IMR-90 (cell line): Measurements from ENCODE around the gene PTGES3. TPM values are rescaled to one million over a fixed set of nuclear protein-coding genes. Genes with fewer than 3 reads are reported as not detected.

Experiments used
- ATAC-seq: fragments of 200-7000 bp; cut with Tn5 transposase; 2 replicates; pipeline ENCODE4 v1.9.1; 2020; ENCODE audit warnings: low read depth, mild to moderate bottlenecking, moderate library complexity
- BruUV-seq: library from RNA; stranded (reverse); fragments of 400-500 nt; replicated peaks from 2 replicates; lab custom pipeline; 2021; lab: Mats Ljungman, UMichigan
- CTCF ChIA-PET: fragments of 300-600 bp; formaldehyde crosslinking; extraction: SDS; loops from one replicate; lab custom pipeline; 2021; ENCODE audit warnings: antibody characterized with exemption; lab: Yijun Ruan, JAX
- POLR2A ChIA-PET: fragments of 300-600 bp; sonication (Branson Sonifier 250); formaldehyde crosslinking; loops from one replicate; lab custom pipeline; 2022; ENCODE audit warnings: antibody characterized with exemption; ENCODE audit not compliant: unreplicated experiment; lab: Charles Lee
- DNase-seq: peaks from one replicate; pipeline ENCODE4 v3.0.0; 2013
- H2AFZ ChIP-seq: replicated peaks from 2 replicates; pipeline ENCODE3; 2013; ENCODE audit warnings: low read length, mild to moderate bottlenecking; ENCODE audit not compliant: poor library complexity
- H2AK5ac ChIP-seq: 2 replicates; pipeline ENCODE4 v1.6.1; 2013; ENCODE audit warnings: low read depth, low read length, inconsistent platforms
- H2AK9ac ChIP-seq: replicated peaks from 2 replicates; pipeline ENCODE3; 2013; ENCODE audit warnings: mild to moderate bottlenecking, low read depth, low read length, moderate library complexity; ENCODE audit not compliant: poor library complexity
- H2BK120ac ChIP-seq: 2 replicates; pipeline ENCODE4 v1.6.1; 2013; ENCODE audit warnings: low read depth, low read length, inconsistent platforms
- H2BK15ac ChIP-seq: 3 replicates; pipeline ENCODE4 v1.6.1; 2013; ENCODE audit warnings: low read depth, low read length, inconsistent platforms
- H2BK20ac ChIP-seq: 2 replicates; pipeline ENCODE4 v1.6.1; 2013; ENCODE audit warnings: low read depth, mild to moderate bottlenecking, inconsistent platforms, low read length, moderate library complexity
- H2BK5ac ChIP-seq: 2 replicates; pipeline ENCODE4 v1.6.1; 2013; ENCODE audit warnings: mild to moderate bottlenecking, low read depth, low read length, inconsistent platforms; ENCODE audit not compliant: poor library complexity, severe bottlenecking
- H3K14ac ChIP-seq: replicated peaks from 2 replicates; pipeline ENCODE4 v1.6.1; 2013; ENCODE audit warnings: low read depth, low read length, inconsistent platforms
- H3K18ac ChIP-seq: 2 replicates; pipeline ENCODE4 v1.6.1; 2013; ENCODE audit warnings: low read depth, low read length, control low read depth
- H3K23ac ChIP-seq: 2 replicates; pipeline ENCODE4 v1.6.1; 2013; ENCODE audit warnings: low read depth, low read length, inconsistent platforms
- H3K27ac ChIP-seq: 2 replicates; pipeline ENCODE4 v1.5.1; 2013; ENCODE audit warnings: mild to moderate bottlenecking, control low read depth, low read length; ENCODE audit not compliant: insufficient read depth
- H3K27me3 ChIP-seq: 2 replicates; pipeline ENCODE4 v1.6.1; 2013; ENCODE audit warnings: low read length; ENCODE audit not compliant: control insufficient read depth, insufficient read depth
- H3K36me3 ChIP-seq: 2 replicates; pipeline ENCODE4 v1.6.1; 2013; ENCODE audit warnings: low read length, mixed read lengths; ENCODE audit not compliant: control insufficient read depth, insufficient read depth
- H3K4ac ChIP-seq: 2 replicates; pipeline ENCODE4 v1.6.1; 2013; ENCODE audit warnings: low read depth, low read length, inconsistent platforms
- H3K4me1 ChIP-seq: 2 replicates; pipeline ENCODE4 v1.6.1; 2013; ENCODE audit warnings: low read length, mixed read lengths; ENCODE audit not compliant: control insufficient read depth, insufficient read depth
- H3K4me2 ChIP-seq: 2 replicates; pipeline ENCODE4 v1.6.1; 2013; ENCODE audit warnings: low read depth, mild to moderate bottlenecking, control low read depth, low read length, moderate library complexity
- H3K4me3 ChIP-seq: 2 replicates; pipeline ENCODE4 v1.5.1; 2013; ENCODE audit warnings: low read depth, mild to moderate bottlenecking, control low read depth, low read length, moderate library complexity; ENCODE audit not compliant: insufficient read depth
- H3K56ac ChIP-seq: 2 replicates; pipeline ENCODE4 v1.6.1; 2013; ENCODE audit warnings: low read length, inconsistent platforms; ENCODE audit not compliant: insufficient read depth; ENCODE audit errors: extremely low read depth
- H3K79me1 ChIP-seq, 2 experiments: 2 replicates each; pipeline ENCODE4 v1.6.1; 2013; ENCODE audit warnings: low read length in 2 of 2, inconsistent platforms in 1 of 2, low read depth in 1 of 2
- H3K9ac ChIP-seq: 2 replicates; pipeline ENCODE4 v1.6.1; 2013; ENCODE audit warnings: low read depth, low read length, control low read depth
- H3K9me1 ChIP-seq: 2 replicates; pipeline ENCODE4 v1.6.1; 2013; ENCODE audit warnings: low read length, inconsistent platforms; ENCODE audit not compliant: insufficient read depth
- H3K9me3 ChIP-seq: 2 replicates; pipeline ENCODE4 v1.6.1; 2013; ENCODE audit warnings: low read length; ENCODE audit not compliant: control insufficient read depth, insufficient read depth
- H4K20me1 ChIP-seq: 2 replicates; pipeline ENCODE4 v1.6.1; 2013; ENCODE audit warnings: low read length, inconsistent platforms; ENCODE audit not compliant: insufficient read depth
- H4K5ac ChIP-seq: 2 replicates; pipeline ENCODE4 v1.6.1; 2013; ENCODE audit warnings: mild to moderate bottlenecking, low read depth, low read length, control low read depth
- H4K8ac ChIP-seq, 2 experiments: 2 replicates each; pipeline ENCODE4 v1.6.1; 2013; ENCODE audit warnings: low read depth in 2 of 2, low read length in 2 of 2, control low read depth in 1 of 2, inconsistent platforms in 1 of 2
- H4K91ac ChIP-seq: 2 replicates; pipeline ENCODE4 v1.6.1; 2013; ENCODE audit warnings: low read depth, low read length, inconsistent platforms; ENCODE audit not compliant: insufficient read depth
- CHD1 ChIP-seq: IDR thresholded peaks from 2 replicates; pipeline ENCODE4 v1.6.1; 2012; ENCODE audit warnings: low read depth, low read length, improper control_type of control experiment
- FOS ChIP-seq: fragments of 150-350 bp; IDR thresholded peaks from 2 replicates; pipeline ENCODE4 v1.6.1; 2016; ENCODE audit warnings: low read depth, low read length
- MXI1 ChIP-seq: IDR thresholded peaks from 2 replicates; pipeline ENCODE4 v1.6.1; 2012; ENCODE audit warnings: low read depth, mild to moderate bottlenecking, low read length, moderate library complexity, borderline replicate concordance
- NFE2L2 ChIP-seq: fragments of 150-350 bp; IDR thresholded peaks from 2 replicates; pipeline ENCODE4 v1.6.1; 2016; ENCODE audit warnings: low read depth, mild to moderate bottlenecking, low read length
- RFX5 ChIP-seq: IDR thresholded peaks from 2 replicates; pipeline ENCODE4 v1.8.0; 2012; ENCODE audit warnings: low read depth, mild to moderate bottlenecking, low read length, moderate library complexity
- WGBS, 2 experiments: methylation state at CpG; one replicate each; pipeline versions ENCODE4 v1.1.5 to v1.1.7; 2013; ENCODE audit warnings: missing lambda C conversion rate in 2 of 2; ENCODE audit not compliant: insufficient read length in 1 of 2; ENCODE audit errors: extremely low coverage in 2 of 2; 5-methylcytosine and 5-hydroxymethylcytosine counted together
- dilution Hi-C: fragments of 300-500 bp; cut with HindIII; formaldehyde crosslinking; loops from one replicate; pipeline ENCODE4 v1.14.3; 2018; ENCODE audit warnings: low sequenced_read_pairs; ENCODE audit not compliant: unreplicated experiment
- in situ Hi-C: fragments of 300-500 bp; cut with MboI; formaldehyde crosslinking; loops from 3 replicates; pipeline ENCODE4 v1.14.3; 2019; ENCODE audit warnings: low sequenced_read_pairs, inconsistent platforms, mixed read lengths
- intact Hi-C: fragments of 100-400 bp; cut with micrococcal nuclease; formaldehyde crosslinking; loops from 2 replicates; pipeline ENCODE4 v1.10.0; 2022
- polyA plus RNA-seq, 3 experiments: library from polyadenylated mRNA; depleted of rRNA; stranded (reverse); fragments of >200 nt; gene quantifications; 2 replicates each; pipeline ENCODE4 v1.2.3, GENCODE V29; 2012; ENCODE audit warnings: low replicate concordance in 1 of 3
- total RNA-seq: library from RNA; depleted of rRNA; stranded (reverse); fragments of >200 nt; gene quantifications from 2 replicates; pipeline ENCODE4 v1.2.3, GENCODE V29; 2012

PTGES3 gene
- total and polyA plus RNA-seq, 2 of the 4 experiments (the other 2 are of a cell fraction): 42.7 to 73.2 TPM

GRCh38 chr12:56658921-56659320 is 29.2 kb downstream of the PTGES3 start:
- ATAC-seq: no peak; the same call in 1 of the 2 replicates
- no TSS peak for BruUV-seq
- H3K4me1 ChIP-seq: no peaks in the 10 kb centered on the region
- H4K20me1 ChIP-seq: no peaks in the 10 kb centered on the region
- no peak overlapping the region for H2BK15ac ChIP-seq
- no peak overlapping the region for H4K5ac ChIP-seq
- H2BK120ac ChIP-seq: no peak overlapping the region
- CTCF ChIA-PET: no interaction called here
- H3K36me3 ChIP-seq: peaks cover 7% of the 10 kb centered on the region; the same call in 1 of the 2 replicates
- H3K4ac ChIP-seq: no peak overlapping the region
- TF ChIP-seq MXI1 (no peak), FOS (no peak), CHD1 (no peak), RFX5 (no peak), NFE2L2 (no peak)
- dilution Hi-C loops (no loop called here), in situ Hi-C loops (no loop called here), intact Hi-C loops (no loop called here)
- H4K91ac ChIP-seq: no peak overlapping the region
- no peak overlapping the region for H2BK5ac ChIP-seq
- H2AFZ ChIP-seq: no peak overlapping the region
- no CpG with 5 or more reads among the region's 1 CpG for WGBS, 2 experiments
- H3K4me3 ChIP-seq: no peak overlapping the region
- H2BK20ac ChIP-seq: no peak overlapping the region
- H3K4me2 ChIP-seq: no peak overlapping the region
- H4K8ac ChIP-seq: no peak overlapping the region
- H3K9ac ChIP-seq: no peak overlapping the region
- H3K56ac ChIP-seq: no peak overlapping the region
- no peak overlapping the region for H3K23ac ChIP-seq
- no peak overlapping the region for H3K14ac ChIP-seq
- no peak overlapping the region for H2AK5ac ChIP-seq
- H3K79me1 ChIP-seq: peaks cover 10 to 13% of the 10 kb centered on the region in 2 experiments; a peak in 3 of 4 replicates
- no peak overlapping the region for H3K18ac ChIP-seq
- no peak overlapping the region for H2AK9ac ChIP-seq
- H3K27ac ChIP-seq: no peak overlapping the region
- no peak for DNase-seq
- peaks cover under 1% of the 10 kb centered on the region; the same call in 1 of the 2 replicates for H3K9me3 ChIP-seq
- H3K9me1 ChIP-seq: no peaks in the 10 kb centered on the region
- H3K27me3 ChIP-seq: no peaks in the 10 kb centered on the region
- POLR2A ChIA-PET: interaction anchor here (0.6 kb wide), 1 partner anchor 35 kb away, joined by 6 read pairs; no protein-coding TSS in a partner anchor
